Activated CD4-positive, alpha-beta memory T cell treated with anti-CD3 and anti-CD28 coated beads for 36 hours (primary cell): ENCODE results near the gene GNAO1. TPM values are rescaled to one million over a fixed set of nuclear protein-coding genes. Genes with fewer than 3 reads are reported as not detected.
A peak's percentile ranks its signal among the peaks of the same experiment; 100 is the strongest.

ENCODE experiments used
- CTCF ChIA-PET: fragments of 350-600 bp; sonication (Branson Sonifier 250); formaldehyde crosslinking; loops from one replicate; lab custom pipeline; 2021; ENCODE audit warnings: antibody characterized with exemption, inconsistent platforms; lab: Charles Lee
- POLR2A ChIA-PET: fragments of 350-600 bp; sonication (Branson Sonifier 250); formaldehyde crosslinking; loops from one replicate; lab custom pipeline; 2021; ENCODE audit warnings: antibody characterized with exemption; lab: Charles Lee
- DNase-seq: peaks from one replicate; pipeline ENCODE4 v3.0.0-alpha.2; 2020
- H3K27ac Mint-ChIP-seq: one replicate; pipeline ENCODE4 v1.8.0; 2021; ENCODE audit warnings: mixed read lengths
- H3K27me3 Mint-ChIP-seq: one replicate; pipeline ENCODE4 v1.8.0; 2021; ENCODE audit warnings: mixed read lengths
- H3K36me3 Mint-ChIP-seq: one replicate; pipeline ENCODE4 v1.8.0; 2021; ENCODE audit warnings: mixed read lengths
- H3K4me1 Mint-ChIP-seq: one replicate; pipeline ENCODE4 v1.8.0; 2021; ENCODE audit warnings: low read depth, mixed read lengths
- H3K4me3 Mint-ChIP-seq: one replicate; pipeline ENCODE4 v1.8.0; 2021; ENCODE audit warnings: mild to moderate bottlenecking, mixed read lengths
- H3K9me3 Mint-ChIP-seq: one replicate; pipeline ENCODE4 v1.8.0; 2021; ENCODE audit warnings: mixed read lengths
- intact Hi-C: fragments of 100-400 bp; cut with micrococcal nuclease; formaldehyde crosslinking; loops from one replicate; pipeline ENCODE4 v1.15.1; 2023
- total RNA-seq, 2 experiments: library from RNA; stranded (reverse); gene quantifications; one replicate each; pipeline ENCODE4 v1.2.3, GENCODE V29; 2021

GNAO1 gene
- total RNA-seq, 2 experiments from 2014 or later: 1.3 to 1.4 TPM

- Mint-ChIP-seq H3K4me1 (peaks cover 6% of the 10 kb centered on the region), H3K9me3 (no peaks in the 10 kb centered on the region), H3K27me3 (peaks cover 1% of the 10 kb centered on the region), H3K27ac (no peak overlapping the region), H3K4me3 (no peak overlapping the region), H3K36me3 (no peaks in the 10 kb centered on the region)
- no peak for DNase-seq
- intact Hi-C loops: no loop called here
- POLR2A ChIA-PET: no interaction called here
- CTCF ChIA-PET: no interaction called here
These were observed 160.2 kb downstream of the GNAO1 start for GRCh38 chr16:56351481-56351880.

- Mint-ChIP-seq H3K9me3 (no peaks in the 10 kb centered on the region), H3K4me1 (peaks cover 16% of the 10 kb centered on the region), H3K4me3 (no peak overlapping the region), H3K27me3 (peaks cover 1% of the 10 kb centered on the region), H3K27ac (no peak overlapping the region), H3K36me3 (no peaks in the 10 kb centered on the region)
- DNase-seq: no peak
- POLR2A ChIA-PET: no interaction called here
- CTCF ChIA-PET: no interaction called here
- intact Hi-C loops: no loop called here
These were observed 161.2 kb downstream of the GNAO1 start for GRCh38 chr16:56352351-56353053.

GRCh38 chr16:56353054-56353921, 162.0 kb downstream of the GNAO1 start:
- no peaks in the 10 kb centered on the region for H3K36me3 Mint-ChIP-seq
- no peak overlapping the region for H3K27ac Mint-ChIP-seq
- ChIA-PET POLR2A (no interaction called here), CTCF (no interaction called here)
- intact Hi-C loops: no loop called here
- no peak overlapping the region for H3K4me3 Mint-ChIP-seq
- H3K4me1 Mint-ChIP-seq: peaks cover 17% of the 10 kb centered on the region
- DNase-seq: peak; percentile 3
- H3K9me3 Mint-ChIP-seq: no peaks in the 10 kb centered on the region
- no peaks in the 10 kb centered on the region for H3K27me3 Mint-ChIP-seq

GRCh38 chr16:56354016-56354415, 162.7 kb downstream of the GNAO1 start:
- H3K27ac Mint-ChIP-seq: no peak overlapping the region
- H3K27me3 Mint-ChIP-seq: no peaks in the 10 kb centered on the region
- ChIA-PET CTCF (no interaction called here), POLR2A (no interaction called here)
- peaks cover 17% of the 10 kb centered on the region for H3K4me1 Mint-ChIP-seq
- intact Hi-C loops: no loop called here
- no peak overlapping the region for H3K4me3 Mint-ChIP-seq
- DNase-seq: peak; percentile 2
- no peaks in the 10 kb centered on the region for H3K36me3 Mint-ChIP-seq
- H3K9me3 Mint-ChIP-seq: no peaks in the 10 kb centered on the region

GRCh38 chr16:56354746-56355145, 163.5 kb downstream of the GNAO1 start:
- Mint-ChIP-seq H3K4me1 (peaks cover 20% of the 10 kb centered on the region), H3K27me3 (no peaks in the 10 kb centered on the region)
- intact Hi-C loops: loop anchor here (5.0 kb wide), 1 partner anchor 98 kb away; the partner anchor contains the start of genes NUDT21 and OGFOD1

GRCh38 chr16:56355221-56355620, 163.9 kb downstream of the GNAO1 start:
- no peaks in the 10 kb centered on the region for H3K36me3 Mint-ChIP-seq
- intact Hi-C loops: loop anchor here (5.0 kb wide), 1 partner anchor 97 kb away; the partner anchor contains the start of genes NUDT21 and OGFOD1
- H3K9me3 Mint-ChIP-seq: no peaks in the 10 kb centered on the region
- ChIA-PET POLR2A (no interaction called here), CTCF (no interaction called here)
- no peak overlapping the region for H3K27ac Mint-ChIP-seq
- no peak overlapping the region for H3K4me3 Mint-ChIP-seq
- no peaks in the 10 kb centered on the region for H3K27me3 Mint-ChIP-seq
- peaks cover 23% of the 10 kb centered on the region for H3K4me1 Mint-ChIP-seq
- DNase-seq: peak; percentile 6

More at GRCh38 chr16:56354746-56355145, 163.5 kb downstream of the GNAO1 start:
- peak; percentile 8 for DNase-seq
- CTCF ChIA-PET: no interaction called here
- Mint-ChIP-seq H3K4me3 (no peak overlapping the region), H3K27ac (no peak overlapping the region), H3K36me3 (no peaks in the 10 kb centered on the region), H3K9me3 (no peaks in the 10 kb centered on the region)
- POLR2A ChIA-PET: no interaction called here

- peaks cover 23% of the 10 kb centered on the region for H3K4me1 Mint-ChIP-seq
- H3K9me3 Mint-ChIP-seq: no peaks in the 10 kb centered on the region
- no peaks in the 10 kb centered on the region for H3K36me3 Mint-ChIP-seq
- no peak overlapping the region for H3K27ac Mint-ChIP-seq
- no peaks in the 10 kb centered on the region for H3K27me3 Mint-ChIP-seq
- ChIA-PET CTCF (interaction anchor here (0.7 to 1.8 kb wide), 12 partner anchors 8 to 412 kb away, joined by 3 to 11 read pairs (median 4); no protein-coding TSS in a partner anchor), POLR2A (no interaction called here)
- peak overlapping the region; percentile 73 for H3K4me3 Mint-ChIP-seq
- intact Hi-C loops: loop anchor here (5.0 kb wide), 1 partner anchor 96 kb away; the partner anchor contains the start of genes NUDT21 and OGFOD1
- peak; percentile 7 for DNase-seq
These were observed 164.5 kb downstream of the GNAO1 start for GRCh38 chr16:56355786-56356275.

GRCh38 chr16:56356276-56357240, 165.3 kb downstream of the GNAO1 start:
- Mint-ChIP-seq H3K4me1 (peaks cover 23% of the 10 kb centered on the region), H3K9me3 (no peaks in the 10 kb centered on the region), H3K36me3 (no peaks in the 10 kb centered on the region), H3K27me3 (no peaks in the 10 kb centered on the region), H3K4me3 (peak overlapping the region; percentile 73), H3K27ac (peak overlapping the region; percentile 89)
- ChIA-PET POLR2A (interaction anchor here (1.1 kb wide), 2 partner anchors 71 to 95 kb away, joined by 3 to 4 read pairs; partner anchors contain the start of genes NUDT21 and OGFOD1), CTCF (interaction anchor here (0.7 to 1.8 kb wide), 16 partner anchors 8 to 413 kb away, joined by 3 to 11 read pairs (median 3); partner anchors contain the start of gene AMFR)
- intact Hi-C loops: loop anchor here (1.0 to 5.0 kb wide), 3 partner anchors 69 to 154 kb away; partner anchors contain the start of genes AMFR, NUDT21 and OGFOD1
- DNase-seq: peak; percentile 74

GRCh38 chr16:56357241-56357764, 166.0 kb downstream of the GNAO1 start:
- H3K4me3 Mint-ChIP-seq: peak overlapping the region; percentile 73
- H3K9me3 Mint-ChIP-seq: no peaks in the 10 kb centered on the region
- H3K27ac Mint-ChIP-seq: peak overlapping the region; percentile 89
- H3K27me3 Mint-ChIP-seq: no peaks in the 10 kb centered on the region
- POLR2A ChIA-PET: interaction anchor here (1.1 kb wide), 2 partner anchors 71 to 94 kb away, joined by 3 to 4 read pairs; partner anchors contain the start of genes NUDT21 and OGFOD1
- H3K4me1 Mint-ChIP-seq: peaks cover 23% of the 10 kb centered on the region
- peak; percentile 8 for DNase-seq
- intact Hi-C loops: loop anchor here (1.0 to 5.0 kb wide), 3 partner anchors 68 to 155 kb away; partner anchors contain the start of genes AMFR, NUDT21 and OGFOD1
- peaks cover under 1% of the 10 kb centered on the region for H3K36me3 Mint-ChIP-seq
- CTCF ChIA-PET: interaction anchor here (0.9 to 1.8 kb wide), 4 partner anchors 12 to 414 kb away, joined by 3 to 11 read pairs (median 6); partner anchors contain the start of gene AMFR

- peaks cover 6% of the 10 kb centered on the region for H3K36me3 Mint-ChIP-seq
- DNase-seq: peak; percentile 7
- H3K27ac Mint-ChIP-seq: no peak overlapping the region
- intact Hi-C loops: loop anchor here (1.0 to 5.0 kb wide), 3 partner anchors 67 to 156 kb away; partner anchors contain the start of genes AMFR, NUDT21 and OGFOD1
- CTCF ChIA-PET: interaction anchor here (1.8 kb wide), 1 partner anchor 414 kb away, joined by 6 read pairs; no protein-coding TSS in a partner anchor
- no peak overlapping the region for H3K4me3 Mint-ChIP-seq
- H3K27me3 Mint-ChIP-seq: no peaks in the 10 kb centered on the region
- POLR2A ChIA-PET: interaction anchor here (1.1 kb wide), 1 partner anchor 93 kb away, joined by 3 read pairs; the partner anchor contains the start of genes NUDT21 and OGFOD1
- peaks cover 23% of the 10 kb centered on the region for H3K4me1 Mint-ChIP-seq
- no peaks in the 10 kb centered on the region for H3K9me3 Mint-ChIP-seq
These were observed 166.6 kb downstream of the GNAO1 start for GRCh38 chr16:56357765-56358322.
